ENCODE measurements around the gene SRP72. TPM values are rescaled to one million over a fixed set of nuclear protein-coding genes. Genes with fewer than 3 reads are reported as not detected.

The SRP72 gene
- 10 to 100 TPM; 45.6 to 90.3 (median 57.1) TPM for total RNA-seq

GRCh38 chr4:56467284-56468096 is at the start of gene SRP72:
Gene SRP72 (plus strand): TSS chr4:56467617. CDS start chr4:56467636, 19 bp downstream.
- TF ChIP-seq CTCF (IDR thresholded peaks at IDR 0.05; ENCODE audit: low read depth): no peak

- no peak for TF ChIP-seq CTCF (IDR thresholded peaks at IDR 0.05; ENCODE audit: low read depth)
These were observed 43.2 kb upstream of the SRP72 start for GRCh38 chr4:56424176-56424575.

GRCh38 chr4:56424697-56425514 is 42.5 kb upstream of the SRP72 start:
- no peak for TF ChIP-seq CTCF (IDR thresholded peaks at IDR 0.05; ENCODE audit: low read depth)

- TF ChIP-seq CTCF (IDR thresholded peaks at IDR 0.05; ENCODE audit: low read depth): no peak
These were observed 41.9 kb upstream of the SRP72 start for GRCh38 chr4:56425518-56425917.

GRCh38 chr4:56426273-56426672 is 41.1 kb upstream of the SRP72 start:
- no peak for TF ChIP-seq CTCF (IDR thresholded peaks at IDR 0.05; ENCODE audit: low read depth)

- no peak for TF ChIP-seq CTCF (IDR thresholded peaks at IDR 0.05; ENCODE audit: low read depth)
These were observed 40.2 kb upstream of the SRP72 start for GRCh38 chr4:56427179-56427578.

- no peak for TF ChIP-seq CTCF (IDR thresholded peaks at IDR 0.05; ENCODE audit: low read depth)
These were observed 37.2 kb upstream of the SRP72 start for GRCh38 chr4:56430203-56430602.

All from subcutaneous adipose tissue (tissue), 4 donors.